22Rv1 (cell line): Measurements from ENCODE around the gene ARFGAP1.

ENCODE experiments used
- ZFX ChIP-seq: fragments of 450-650 bp; IDR thresholded peaks from 2 replicates; pipeline ENCODE4 v1.6.1; 2017; ENCODE audit warnings: antibody characterized with exemption, borderline replicate concordance
- TF ChIP-seq, protein P1 (sequence below): fragments of 450-650 bp; IDR thresholded peaks from 2 replicates; pipeline ENCODE4 v1.5.1; 2017; ENCODE audit warnings: mild to moderate bottlenecking

DNA sequence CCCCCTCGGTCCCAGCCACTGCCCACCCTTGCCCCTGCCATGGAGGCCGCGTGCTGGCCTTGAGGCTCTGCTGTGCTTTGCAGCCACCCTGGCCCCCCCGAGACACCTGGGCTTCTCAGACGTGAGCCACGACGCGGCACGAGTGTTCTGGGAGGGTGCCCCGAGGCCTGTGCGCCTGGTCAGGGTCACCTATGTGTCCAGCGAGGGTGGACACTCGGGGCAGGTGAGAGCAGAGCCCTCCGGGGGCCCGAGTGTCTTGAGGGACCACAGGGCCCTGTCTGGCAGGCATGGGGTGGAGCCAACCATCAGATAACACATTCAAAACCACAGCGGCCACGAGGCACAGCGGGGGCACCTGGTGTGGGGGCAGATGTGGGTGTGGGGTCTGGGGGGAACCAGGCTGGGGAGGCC, 39.2 kb downstream of the ARFGAP1 start:
- TF ChIP-seq, protein P1, sequence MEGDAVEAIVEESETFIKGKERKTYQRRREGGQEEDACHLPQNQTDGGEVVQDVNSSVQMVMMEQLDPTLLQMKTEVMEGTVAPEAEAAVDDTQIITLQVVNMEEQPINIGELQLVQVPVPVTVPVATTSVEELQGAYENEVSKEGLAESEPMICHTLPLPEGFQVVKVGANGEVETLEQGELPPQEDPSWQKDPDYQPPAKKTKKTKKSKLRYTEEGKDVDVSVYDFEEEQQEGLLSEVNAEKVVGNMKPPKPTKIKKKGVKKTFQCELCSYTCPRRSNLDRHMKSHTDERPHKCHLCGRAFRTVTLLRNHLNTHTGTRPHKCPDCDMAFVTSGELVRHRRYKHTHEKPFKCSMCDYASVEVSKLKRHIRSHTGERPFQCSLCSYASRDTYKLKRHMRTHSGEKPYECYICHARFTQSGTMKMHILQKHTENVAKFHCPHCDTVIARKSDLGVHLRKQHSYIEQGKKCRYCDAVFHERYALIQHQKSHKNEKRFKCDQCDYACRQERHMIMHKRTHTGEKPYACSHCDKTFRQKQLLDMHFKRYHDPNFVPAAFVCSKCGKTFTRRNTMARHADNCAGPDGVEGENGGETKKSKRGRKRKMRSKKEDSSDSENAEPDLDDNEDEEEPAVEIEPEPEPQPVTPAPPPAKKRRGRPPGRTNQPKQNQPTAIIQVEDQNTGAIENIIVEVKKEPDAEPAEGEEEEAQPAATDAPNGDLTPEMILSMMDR, result no peak
- TF ChIP-seq ZFX, result no peak
